CD4-positive, alpha-beta T cell (primary cell): ENCODE data around the gene IGFL2. TPM values are rescaled to one million over a fixed set of nuclear protein-coding genes. Genes with fewer than 3 reads are reported as not detected.
A peak's percentile ranks its signal among the peaks of the same experiment; 100 is the strongest.
"Not testable (repeated sequence)": the region's sequence is repeated elsewhere in the genome, so short reads cannot be mapped to it uniquely, and the experiment has no call there.

Experiments used
- ATAC-seq: fragments of 200-7000 bp; cut with Tn5 transposase; one replicate; pipeline ENCODE4 v1.10.0; 2022; ENCODE audit warnings: mild to moderate bottlenecking; ENCODE audit not compliant: poor library complexity
- CTCF ChIA-PET: fragments of 350-600 bp; sonication (Branson Sonifier 250); formaldehyde crosslinking; loops from one replicate; lab custom pipeline; 2021; ENCODE audit warnings: antibody characterized with exemption, inconsistent platforms; lab: Charles Lee
- POLR2A ChIA-PET: fragments of 350-600 bp; sonication (Branson Sonifier 250); formaldehyde crosslinking; loops from one replicate; lab custom pipeline; 2021; ENCODE audit warnings: antibody characterized with exemption, inconsistent platforms; lab: Charles Lee
- DNase-seq, 14 experiments: peaks; one replicate each; pipeline ENCODE4 v3.0.0-alpha.2; 2013 to 2020; ENCODE audit warnings: mixed read lengths in 2 of 14
- H3K27ac ChIP-seq, 2 donors: one replicate each; pipeline versions ENCODE4 v1.5.1 to v1.7.0; 2013; ENCODE audit warnings: low read length in 2 of 2, low read depth in 1 of 2, mild to moderate bottlenecking in 1 of 2
- H3K27me3 ChIP-seq, 2 experiments: 1 replicate in 1 of 2; 2 replicates in 1 of 2; pipeline versions ENCODE4 v1.6.1 to v1.7.0; 2013; ENCODE audit warnings: low read length in 2 of 2, control low read depth in 1 of 2, mild to moderate bottlenecking in 1 of 2, moderate library complexity in 1 of 2; ENCODE audit not compliant: insufficient read depth in 2 of 2, control insufficient read depth in 1 of 2
- H3K36me3 ChIP-seq: one replicate; pipeline ENCODE4 v1.6.1; 2013; ENCODE audit warnings: low read length, control low read depth; ENCODE audit not compliant: insufficient read depth
- H3K4me1 ChIP-seq: one replicate; pipeline ENCODE4 v1.6.1; 2013; ENCODE audit warnings: low read length, control low read depth; ENCODE audit not compliant: insufficient read depth
- H3K4me3 ChIP-seq: one replicate; pipeline ENCODE4 v1.5.1; 2013; ENCODE audit warnings: mild to moderate bottlenecking, low read length, moderate library complexity
- H3K9me3 ChIP-seq, 2 experiments: 1 replicate in 1 of 2; 2 replicates in 1 of 2; pipeline versions ENCODE4 v1.6.1 to v1.7.0; 2013; ENCODE audit warnings: low read length in 2 of 2, mild to moderate bottlenecking in 2 of 2, control low read depth in 1 of 2, moderate library complexity in 1 of 2; ENCODE audit not compliant: control insufficient read depth in 1 of 2, insufficient read depth in 1 of 2
- H3K27ac Mint-ChIP-seq: one replicate; pipeline ENCODE4 v1.8.0; 2020; ENCODE audit warnings: mixed read lengths
- H3K27me3 Mint-ChIP-seq: one replicate; pipeline ENCODE4 v1.8.0; 2021; ENCODE audit warnings: mixed read lengths
- H3K36me3 Mint-ChIP-seq: one replicate; pipeline ENCODE4 v1.8.0; 2021; ENCODE audit warnings: low read depth, mixed read lengths
- H3K4me1 Mint-ChIP-seq: one replicate; pipeline ENCODE4 v1.8.0; 2021; ENCODE audit warnings: low read depth, mixed read lengths
- H3K4me3 Mint-ChIP-seq: one replicate; pipeline ENCODE4 v1.8.0; 2020; ENCODE audit warnings: mild to moderate bottlenecking, mixed read lengths
- H3K9me3 Mint-ChIP-seq: one replicate; pipeline ENCODE4 v1.8.0; 2020; ENCODE audit warnings: mixed read lengths
- intact Hi-C, 2 experiments: fragments of 100-400 bp; cut with DNase I in 1 of 2; cut with micrococcal nuclease in 1 of 2; formaldehyde crosslinking; loops; one replicate each; pipeline versions ENCODE4 v1.15.1 to v1.9.0; 2023 to 2025; cut with DNase I, micrococcal nuclease
- total RNA-seq, 174 experiments: library from RNA in 2 of 174; stranded (reverse) in 2 of 174; gene quantifications; one replicate each; pipeline ENCODE4 v1.2.3 and lab custom pipeline; 2021 to 2026
- TF ChIP-seq, protein P1 (sequence below): fragments of 200-600 bp; IDR thresholded peaks from one replicate; pipeline ENCODE4 v1.8.0; 2022; ENCODE audit warnings: antibody characterized with exemption, mild to moderate bottlenecking

Gene IGFL2
- total RNA-seq, 2 experiments from 2014 or later: not detected

DNA sequence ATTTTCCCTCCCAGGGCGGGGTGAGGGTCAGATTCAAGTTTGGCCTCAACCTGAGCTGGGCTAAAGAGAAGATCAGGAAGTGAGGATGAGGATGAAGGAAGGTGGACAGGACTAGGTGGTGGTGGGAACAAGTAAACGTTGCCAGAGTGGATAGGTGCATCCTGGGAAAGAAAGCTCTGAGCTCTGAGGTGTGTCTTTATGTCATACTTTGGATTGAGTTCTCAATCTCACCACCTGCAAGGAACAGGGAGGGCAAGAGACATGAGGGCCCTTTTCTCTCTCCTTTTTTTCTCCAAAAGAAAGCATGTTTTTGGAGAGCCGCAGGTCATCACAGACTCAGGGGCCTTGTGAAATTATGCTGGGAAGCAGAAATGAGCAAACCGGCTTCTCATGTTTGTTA lies 43.3 kb downstream of the IGFL2 start:
- no peaks in the 10 kb centered on the region for H3K9me3 ChIP-seq
- Mint-ChIP-seq H3K27me3 (peaks cover 69% of the 10 kb centered on the region), H3K36me3 (no peaks in the 10 kb centered on the region), H3K4me3 (no peak overlapping the region), H3K9me3 (no peaks in the 10 kb centered on the region), H3K27ac (no peak overlapping the region), H3K4me1 (no peaks in the 10 kb centered on the region)
- H3K27me3 ChIP-seq: peaks cover 16 to 33% of the 10 kb centered on the region in 2 experiments
- H3K27ac ChIP-seq: no peak overlapping the region
- H3K4me3 ChIP-seq: no peak overlapping the region
- ChIA-PET CTCF (no interaction called here), POLR2A (no interaction called here)
- intact Hi-C loops: no loop called here
- H3K36me3 ChIP-seq: no peaks in the 10 kb centered on the region
- DNase-seq (no peak), ATAC-seq (no peak)
- TF ChIP-seq, protein P1, sequence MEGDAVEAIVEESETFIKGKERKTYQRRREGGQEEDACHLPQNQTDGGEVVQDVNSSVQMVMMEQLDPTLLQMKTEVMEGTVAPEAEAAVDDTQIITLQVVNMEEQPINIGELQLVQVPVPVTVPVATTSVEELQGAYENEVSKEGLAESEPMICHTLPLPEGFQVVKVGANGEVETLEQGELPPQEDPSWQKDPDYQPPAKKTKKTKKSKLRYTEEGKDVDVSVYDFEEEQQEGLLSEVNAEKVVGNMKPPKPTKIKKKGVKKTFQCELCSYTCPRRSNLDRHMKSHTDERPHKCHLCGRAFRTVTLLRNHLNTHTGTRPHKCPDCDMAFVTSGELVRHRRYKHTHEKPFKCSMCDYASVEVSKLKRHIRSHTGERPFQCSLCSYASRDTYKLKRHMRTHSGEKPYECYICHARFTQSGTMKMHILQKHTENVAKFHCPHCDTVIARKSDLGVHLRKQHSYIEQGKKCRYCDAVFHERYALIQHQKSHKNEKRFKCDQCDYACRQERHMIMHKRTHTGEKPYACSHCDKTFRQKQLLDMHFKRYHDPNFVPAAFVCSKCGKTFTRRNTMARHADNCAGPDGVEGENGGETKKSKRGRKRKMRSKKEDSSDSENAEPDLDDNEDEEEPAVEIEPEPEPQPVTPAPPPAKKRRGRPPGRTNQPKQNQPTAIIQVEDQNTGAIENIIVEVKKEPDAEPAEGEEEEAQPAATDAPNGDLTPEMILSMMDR: no peak
- H3K4me1 ChIP-seq: no peaks in the 10 kb centered on the region

DNA sequence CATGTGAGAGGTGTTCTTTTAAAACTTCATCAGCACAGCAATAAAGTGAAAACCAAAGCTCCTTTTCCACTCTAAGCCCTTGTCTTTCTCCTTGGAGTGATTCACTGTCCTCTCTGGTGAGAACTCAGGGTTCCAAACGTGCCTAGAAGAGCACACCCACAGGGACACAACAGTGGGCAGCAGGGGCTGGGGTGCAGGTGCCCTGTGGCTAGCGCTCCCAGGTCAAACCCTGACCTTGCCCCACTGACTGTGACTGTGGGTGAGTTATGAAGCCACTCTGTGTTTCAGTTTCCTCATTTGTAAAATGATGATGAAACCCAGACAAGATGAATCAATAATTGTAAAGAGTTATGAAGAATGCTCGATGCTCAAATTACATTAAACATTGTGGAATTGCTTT lies 43.9 kb downstream of the IGFL2 start:
- ChIA-PET POLR2A (no interaction called here), CTCF (no interaction called here)
- ATAC-seq: no peak
- Mint-ChIP-seq H3K4me3 (no peak overlapping the region), H3K9me3 (no peaks in the 10 kb centered on the region), H3K36me3 (no peaks in the 10 kb centered on the region), H3K4me1 (no peaks in the 10 kb centered on the region), H3K27ac (no peak overlapping the region), H3K27me3 (peaks cover 70% of the 10 kb centered on the region)
- TF ChIP-seq, protein P1: no peak
- peak in 2 of 14 experiments; percentile 22 to 32 for DNase-seq
- Histone ChIP-seq H3K36me3 (no peaks in the 10 kb centered on the region), H3K9me3 (no peaks in the 10 kb centered on the region), H3K4me1 (no peaks in the 10 kb centered on the region), H3K27ac (no peak overlapping the region), H3K4me3 (no peak overlapping the region), H3K27me3 (peaks cover 19 to 33% of the 10 kb centered on the region in 2 experiments)
- intact Hi-C loops: no loop called here

DNA sequence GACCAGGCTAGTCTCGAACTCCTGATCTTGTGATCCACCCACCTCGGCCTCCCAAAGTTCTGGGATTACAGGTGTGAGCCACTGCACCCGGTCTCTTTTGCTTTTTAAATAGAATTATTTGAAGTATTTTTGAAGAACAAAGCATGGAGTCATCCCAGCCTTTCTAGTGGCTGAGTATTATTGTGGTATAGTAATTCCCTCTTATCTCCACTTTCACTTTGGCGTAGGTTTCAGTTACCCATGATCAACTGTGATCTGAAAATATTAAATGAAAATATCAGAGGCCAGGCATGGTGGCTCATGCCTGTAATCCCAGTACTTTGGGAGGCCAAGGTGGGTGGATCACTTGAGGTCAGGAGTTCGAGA lies 44.6 kb downstream of the IGFL2 start:
- H3K4me1 ChIP-seq, H3K9me3 ChIP-seq, ATAC-seq, H3K27ac Mint-ChIP-seq, H3K4me3 ChIP-seq, intact Hi-C loops, POLR2A ChIA-PET, H3K36me3 ChIP-seq, DNase-seq, CTCF ChIA-PET, H3K9me3 Mint-ChIP-seq, H3K4me1 Mint-ChIP-seq, H3K27ac ChIP-seq, H3K4me3 Mint-ChIP-seq, H3K36me3 Mint-ChIP-seq: not testable (repeated sequence)
- H3K27me3 Mint-ChIP-seq: peaks cover 76% of the 10 kb centered on the region
- peaks cover 20 to 33% of the 10 kb centered on the region in 2 experiments for H3K27me3 ChIP-seq

DNA sequence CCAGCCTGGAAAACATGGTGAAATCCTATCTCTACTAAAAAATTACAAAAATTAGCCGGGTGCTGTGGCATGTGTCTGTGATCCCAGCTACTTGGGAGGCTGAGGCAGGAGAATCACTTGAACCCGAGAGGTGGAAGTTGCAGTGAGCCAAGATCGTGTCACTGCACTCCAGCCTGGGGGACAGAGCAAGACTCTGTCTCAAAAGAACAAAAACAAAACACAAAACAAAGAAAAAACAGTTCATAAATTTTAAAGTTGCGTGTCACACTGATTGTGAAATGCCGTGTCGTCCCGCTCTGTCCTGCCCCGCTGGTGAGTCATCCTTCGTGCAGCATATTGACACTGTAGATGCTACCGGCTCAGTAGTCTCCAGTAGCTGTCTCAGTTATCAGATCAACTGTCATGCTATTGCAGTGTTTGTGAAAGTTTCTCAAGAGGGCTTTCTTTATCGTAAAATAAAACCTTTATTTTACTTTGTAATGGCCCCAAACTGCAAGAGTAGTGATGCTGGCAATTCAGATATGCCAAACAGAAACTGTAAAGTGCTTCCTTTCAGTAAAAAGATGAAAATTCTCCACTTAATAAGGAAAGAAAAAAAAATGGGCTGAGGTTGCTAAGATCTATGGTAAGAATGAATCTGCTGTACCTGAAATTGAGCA lies 45.1 kb downstream of the IGFL2 start:
- Mint-ChIP-seq H3K9me3 (no peaks in the 10 kb centered on the region), H3K4me1 (no peaks in the 10 kb centered on the region), H3K27ac (no peak overlapping the region), H3K27me3 (peaks cover 73% of the 10 kb centered on the region), H3K36me3 (no peaks in the 10 kb centered on the region), H3K4me3 (no peak overlapping the region)
- POLR2A ChIA-PET: no interaction called here
- TF ChIP-seq, protein P1: no peak
- intact Hi-C loops: no loop called here
- no peaks in the 10 kb centered on the region for H3K4me1 ChIP-seq
- no peak overlapping the region for H3K27ac ChIP-seq
- no peak overlapping the region for H3K4me3 ChIP-seq
- peaks cover 20 to 31% of the 10 kb centered on the region in 2 experiments for H3K27me3 ChIP-seq
- DNase-seq (peak in 2 of 14 experiments; percentile 63 to 71), ATAC-seq (no peak)
- no peaks in the 10 kb centered on the region for H3K9me3 ChIP-seq
- CTCF ChIA-PET: no interaction called here
- H3K36me3 ChIP-seq: no peaks in the 10 kb centered on the region
